GM21737 (cell line): Measurements from ENCODE around the gene TREML4.
"Not testable (repeated sequence)": the region's sequence is repeated elsewhere in the genome, so short reads cannot be mapped to it uniquely, and the experiment has no call there.

Source experiments
- ATAC-seq: cut with Tn5 transposase; IDR thresholded peaks from one replicate; pipeline ENCODE4 v1.9.1; 2021; ENCODE audit warnings: mild to moderate bottlenecking, moderate library complexity; ENCODE audit not compliant: unreplicated experiment

Gene TREML4

GRCh38 chr6:41204156-41204555 is 24.0 kb upstream of the TREML4 start:
- no peak for ATAC-seq

GRCh38 chr6:41208439-41209106 is 19.6 kb upstream of the TREML4 start:
- ATAC-seq: no peak

GRCh38 chr6:41209547-41210320 is 18.4 kb upstream of the TREML4 start:
- ATAC-seq: no peak

GRCh38 chr6:41214559-41215238 is 13.4 kb upstream of the TREML4 start:
- no peak for ATAC-seq

- no peak for ATAC-seq
Observed at GRCh38 chr6:41215777-41216176, 12.4 kb upstream of the TREML4 start.

GRCh38 chr6:41216616-41217015 is 11.5 kb upstream of the TREML4 start:
- no peak for ATAC-seq

GRCh38 chr6:41222045-41222444 is 6.1 kb upstream of the TREML4 start:
- ATAC-seq: no peak

GRCh38 chr6:41222513-41222912 is 5.6 kb upstream of the TREML4 start:
- no peak for ATAC-seq

- ATAC-seq: no peak
Observed at GRCh38 chr6:41224800-41225199, 3.3 kb upstream of the TREML4 start.

GRCh38 chr6:41226752-41227151 is 1.4 kb upstream of the TREML4 start:
- ATAC-seq: no peak

- no peak for ATAC-seq
Observed at GRCh38 chr6:41228616-41229015, 467 bp downstream of the TREML4 start.

GRCh38 chr6:41229721-41230120 is 1.6 kb downstream of the TREML4 start:
- ATAC-seq: no peak

- no peak for ATAC-seq
Observed at GRCh38 chr6:41231246-41231645, 3.1 kb downstream of the TREML4 start.

- ATAC-seq: no peak
Observed at GRCh38 chr6:41232667-41233066, 4.5 kb downstream of the TREML4 start.

GRCh38 chr6:41236276-41236675 is 8.1 kb downstream of the TREML4 start:
- no peak for ATAC-seq

GRCh38 chr6:41237128-41237527 is 9.0 kb downstream of the TREML4 start:
- no peak for ATAC-seq

- ATAC-seq: no peak
Observed at GRCh38 chr6:41239467-41240159, 11.5 kb downstream of the TREML4 start.

GRCh38 chr6:41246529-41246928 is 18.4 kb downstream of the TREML4 start:
- not testable (repeated sequence) for ATAC-seq

- no peak for ATAC-seq
Observed at GRCh38 chr6:41247288-41247865, 19.2 kb downstream of the TREML4 start.

- ATAC-seq: no peak
Observed at GRCh38 chr6:41247882-41248705, 19.9 kb downstream of the TREML4 start.
